HepG2 (cell line): ENCODE results near the gene N4BP2L1. TPM values are rescaled to one million over a fixed set of nuclear protein-coding genes. Genes with fewer than 3 reads are reported as not detected.

Experiments used
- ATAC-seq: fragments of 200-7000 bp; cut with Tn5 transposase; 3 replicates; pipeline ENCODE4 v1.9.1; 2020; ENCODE audit warnings: mild to moderate bottlenecking, moderate library complexity
- BruUV-seq: library from RNA; stranded (reverse); fragments of 400-500 nt; replicated peaks from 2 replicates; lab custom pipeline; 2021; lab: Mats Ljungman, UMichigan
- CTCF ChIA-PET: fragments of 300-600 bp; formaldehyde crosslinking; extraction: SDS; loops from one replicate; lab custom pipeline; 2021; ENCODE audit warnings: low total read pairs, inconsistent platforms, low intra/inter-chr PET ratio; lab: Yijun Ruan, JAX
- POLR2A ChIA-PET: fragments of 350-600 bp; sonication (Branson Sonifier 250); formaldehyde crosslinking; loops from one replicate; lab custom pipeline; 2020; ENCODE audit warnings: antibody characterized with exemption, inconsistent platforms; lab: Yijun Ruan, JAX
- DNase-seq: peaks from one replicate; pipeline ENCODE4 v3.0.0-alpha.2; 2015; ENCODE audit warnings: low spot score
- FAIRE-seq: peaks from 3 replicates; lab custom pipeline; 2011; peaks lifted over from hg19 to GRCh38; lab: Jason Lieb, UNC
- H2AFZ ChIP-seq: one replicate; pipeline ENCODE4 v1.6.1; 2011; ENCODE audit warnings: low read length, inconsistent platforms
- H3K27ac ChIP-seq: fragments of 300-600 bp; 3 replicates; pipeline ENCODE4 v1.8.0; 2011; ENCODE audit warnings: mixed run types, mild to moderate bottlenecking, mixed read lengths, low read length, inconsistent platforms; ENCODE audit not compliant: insufficient read depth; ENCODE audit errors: extremely low read length
- H3K27me3 ChIP-seq, 2 experiments: fragments of 200-600 bp in 1 of 2; 2 replicates in 1 of 2; 3 replicates in 1 of 2; pipeline versions ENCODE4 v1.6.0 to v1.8.0; 2011; ENCODE audit warnings: low read length in 2 of 2, mild to moderate bottlenecking in 2 of 2, moderate library complexity in 2 of 2, inconsistent platforms in 1 of 2; ENCODE audit not compliant: insufficient read depth in 2 of 2, control insufficient read depth in 1 of 2
- H3K36me3 ChIP-seq, 2 experiments: fragments of 200-600 bp in 1 of 2; replicated peaks in 1 of 2; 2 replicates in 1 of 2; 3 replicates in 1 of 2; pipeline versions ENCODE4 v1.5.1 to v1.8.0; 2011; ENCODE audit warnings: low read length in 2 of 2, inconsistent platforms in 1 of 2; ENCODE audit not compliant: insufficient read depth in 2 of 2, control insufficient read depth in 1 of 2
- H3K4me1 ChIP-seq: 2 replicates; pipeline ENCODE4 v1.5.1; 2012; ENCODE audit warnings: low read length, inconsistent platforms; ENCODE audit not compliant: insufficient read depth
- H3K4me2 ChIP-seq: 2 replicates; pipeline ENCODE4 v1.6.0; 2011; ENCODE audit warnings: low read depth, low read length, inconsistent platforms
- H3K4me3 ChIP-seq, 3 experiments: fragments of 200-600 bp in 1 of 3; sonication (generic), shearing (Covaris generic) in 1 of 3; replicated peaks in 1 of 3; 2 replicates each; pipeline ENCODE4 v1.5.1; 2011 to 2016; ENCODE audit warnings: low read length in 3 of 3, inconsistent platforms in 2 of 3, low read depth in 2 of 3, mild to moderate bottlenecking in 2 of 3, control low read depth in 1 of 3, mixed read lengths in 1 of 3; ENCODE audit not compliant: insufficient read depth in 1 of 3
- H3K79me2 ChIP-seq: one replicate; pipeline ENCODE4 v1.6.1; 2011; ENCODE audit warnings: low read length, inconsistent platforms; ENCODE audit not compliant: insufficient read depth
- H3K9ac ChIP-seq: 2 replicates; pipeline ENCODE4 v1.6.0; 2011; ENCODE audit warnings: mild to moderate bottlenecking, low read depth, low read length, inconsistent platforms; ENCODE audit not compliant: insufficient read depth
- H3K9me3 ChIP-seq: 2 replicates; pipeline ENCODE4 v1.5.1; 2012; ENCODE audit warnings: mild to moderate bottlenecking, low read length
- H4K20me1 ChIP-seq: 2 replicates; pipeline ENCODE4 v1.6.0; 2011; ENCODE audit warnings: inconsistent platforms, mild to moderate bottlenecking, low read length, moderate library complexity; ENCODE audit not compliant: insufficient read depth
- E2F5 ChIP-seq: sonication (generic); formaldehyde crosslinking; conservative IDR thresholded peaks from 2 replicates; pipeline ENCODE4 v1.4.0; 2020; ENCODE audit warnings: missing genetic modification reagents
- GATAD1 ChIP-seq: IDR thresholded peaks from 2 replicates; pipeline ENCODE4 v1.6.1; 2016; ENCODE audit warnings: missing genetic modification reagents, missing compliant biosample characterization
- GMEB2 ChIP-seq: IDR thresholded peaks from 2 replicates; pipeline ENCODE4 v1.6.1; 2016; ENCODE audit warnings: missing biosample characterization, missing genetic modification reagents, low read depth
- LRRFIP1 ChIP-seq: sonication (generic); formaldehyde crosslinking; conservative IDR thresholded peaks from 2 replicates; pipeline ENCODE4 v1.4.0; 2020; ENCODE audit warnings: missing genetic modification reagents
- MED13 ChIP-seq: sonication (generic); formaldehyde crosslinking; IDR thresholded peaks from 2 replicates; pipeline ENCODE4 v1.5.0; 2020; ENCODE audit warnings: missing genetic modification reagents
- NR1H2 ChIP-seq: sonication (generic); formaldehyde crosslinking; IDR thresholded peaks from 2 replicates; pipeline ENCODE4 v1.8.1; 2022; ENCODE audit warnings: low read depth, missing genetic modification reagents, borderline replicate concordance
- PCBP1 ChIP-seq: fragments of 200-400 bp; formaldehyde crosslinking; IDR thresholded peaks from 2 replicates; pipeline ENCODE4 v1.6.1; 2017; ENCODE audit warnings: mild to moderate bottlenecking, low read depth, low read length, borderline replicate concordance
- ZNF121 ChIP-seq: sonication (generic); formaldehyde crosslinking; IDR thresholded peaks from 2 replicates; pipeline ENCODE4 v1.5.0; 2020; ENCODE audit warnings: mild to moderate bottlenecking, missing genetic modification reagents
- ZNF337 ChIP-seq: sonication (generic); formaldehyde crosslinking; IDR thresholded peaks from 2 replicates; pipeline ENCODE4 v1.5.1; 2020; ENCODE audit warnings: missing genetic modification reagents, low read depth, mild to moderate bottlenecking, borderline replicate concordance
- ZNF687 ChIP-seq: sonication (generic); formaldehyde crosslinking; IDR thresholded peaks from 2 replicates; pipeline ENCODE4 v1.5.1; 2020; ENCODE audit warnings: mild to moderate bottlenecking, missing genetic modification reagents, moderate library complexity
- ZNF770 ChIP-seq: sonication (generic); formaldehyde crosslinking; IDR thresholded peaks from 2 replicates; pipeline ENCODE4 v1.5.0; 2020; ENCODE audit warnings: mild to moderate bottlenecking, missing genetic modification reagents
- ZNF850 ChIP-seq: sonication (generic); formaldehyde crosslinking; conservative IDR thresholded peaks from 2 replicates; pipeline ENCODE4 v1.9.0; 2021; ENCODE audit warnings: mild to moderate bottlenecking, missing genetic modification reagents
- WGBS: methylation state at CpG from one replicate; pipeline ENCODE4 v1.1.6; 2017; ENCODE audit warnings: low lambda C conversion rate; 5-methylcytosine and 5-hydroxymethylcytosine counted together
- in situ Hi-C: cut with HindIII; loops from 2 replicates; pipeline ENCODE4 v1.10.0; 2017; ENCODE audit warnings: low pct_unique_long_range_greater_than_20kb; ENCODE audit not compliant: extremely low pct_ligation_motif_present
- intact Hi-C: fragments of 100-400 bp; cut with micrococcal nuclease; formaldehyde crosslinking; loops from one replicate; pipeline ENCODE4 v1.10.0; 2022; ENCODE audit not compliant: unreplicated experiment
- polyA plus RNA-seq, 8 experiments: library from polyadenylated mRNA; depleted of rRNA in 3 of 8; stranded (reverse) in 7 of 8; unstranded in 1 of 8; fragments of >200 nt; fragmentation: Illumina TruSeq in 4 of 8; extraction: Trizol in 4 of 8; gene quantifications; 2 replicates each; pipeline versions ENCODE4 v1.2.1 to v1.2.3, GENCODE V29; 2011 to 2016; ENCODE audit warnings: low read depth in 4 of 8, missing spikeins in 1 of 8, mixed read lengths in 1 of 8; ENCODE audit not compliant: insufficient read depth in 1 of 8
- total RNA-seq, 5 experiments: library from RNA; depleted of rRNA; stranded (reverse); fragments of >200 nt; fragmentation: Illumina TruSeq; extraction: Trizol; gene quantifications; 2 replicates each; pipeline ENCODE4 v1.2.3, GENCODE V29; 2016; ENCODE audit warnings: low read depth in 1 of 5

Gene N4BP2L1
- total and polyA plus RNA-seq, 2 of the 13 experiments (the other 11 are each of a cell fraction or from before 2014, with no cell fraction given) = 13.2 to 34.5 TPM

- Histone ChIP-seq H3K9me3 (no peaks in the 10 kb centered on the region), H3K79me2 (peaks cover 26% of the 10 kb centered on the region), H3K27ac (peak overlapping the region; percentile 94), H3K4me2 (no peak overlapping the region), H4K20me1 (peaks cover 18% of the 10 kb centered on the region; the same call in 1 of the 2 replicates), H3K27me3 (no peaks in the 10 kb centered on the region; a peak in 1 of 5 replicates), H3K36me3 (no peaks in the 10 kb centered on the region; a peak in 1 of 5 replicates), H3K9ac (peak overlapping the region; percentile 89; the same call in 1 of the 2 replicates), H2AFZ (no peak overlapping the region), H3K4me1 (peaks cover 51% of the 10 kb centered on the region), H3K4me3 (no peak overlapping the region)
- FAIRE-seq (no peak), DNase-seq (no peak), ATAC-seq (no peak)
- POLR2A ChIA-PET = interaction anchor here (1.5 to 2.7 kb wide), 5 partner anchors 10 to 174 kb away, joined by 10 to 19 read pairs (median 11); partner anchors contain the start of genes BRCA2, N4BP2L2 and ZAR1L
- in situ Hi-C loops (loop anchor here (25.0 kb wide), 1 partner anchor 392 kb away; the partner anchor contains the start of gene FRY), intact Hi-C loops (loop anchor here (2.0 to 10.0 kb wide), 2 partner anchors 13 to 105 kb away; partner anchors contain the start of gene N4BP2L2)
- CTCF ChIA-PET = no interaction called here
- 96% methylated on average over 6 of the region's 6 CpGs for WGBS
- no TSS peak for BruUV-seq
- TF ChIP-seq GATAD1 (CRISPR knock-in tag) (no peak), ZNF121 (CRISPR knock-in tag) (peak; percentile 80), ZNF770 (CRISPR knock-in tag) (peak; percentile 45; the same call in 1 of the 2 replicates), ZNF687 (CRISPR knock-in tag) (peak; percentile 24; the same call in 1 of the 2 replicates), ZNF850 (CRISPR knock-in tag) (no peak), LRRFIP1 (CRISPR knock-in tag) (no peak), MED13 (CRISPR knock-in tag) (no peak), PCBP1 (no peak), E2F5 (CRISPR knock-in tag) (no peak), ZNF337 (CRISPR knock-in tag) (no peak), GMEB2 (CRISPR knock-in tag) (no peak), NR1H2 (CRISPR knock-in tag) (no peak)
Measured at GRCh38 chr13:32429433-32429909, 1.5 kb upstream of the N4BP2L1 start.
